AG20443 (cell line): ENCODE measurements around the gene AIFM3.
A peak's percentile ranks its signal among the peaks of the same experiment; 100 is the strongest.

Source experiments
- DNase-seq: peaks from one replicate; pipeline ENCODE4 v3.0.0; 2012; ENCODE audit warnings: low spot score, mixed read lengths

Gene AIFM3

GRCh38 chr22:20991252-20992055 is 24.4 kb downstream of the AIFM3 start:
- DNase-seq: no peak

GRCh38 chr22:20992056-20992442 is 25.0 kb downstream of the AIFM3 start:
- DNase-seq: no peak

- DNase-seq: no peak
Observed at GRCh38 chr22:20992456-20993303, 25.6 kb downstream of the AIFM3 start.

- DNase-seq: no peak
Observed at GRCh38 chr22:20993304-20994127, 26.5 kb downstream of the AIFM3 start.

- DNase-seq: no peak
Observed at GRCh38 chr22:20994128-20994901, 27.3 kb downstream of the AIFM3 start.

- DNase-seq: no peak
Observed at GRCh38 chr22:20994902-20995241, 27.8 kb downstream of the AIFM3 start.

- no peak for DNase-seq
Observed at GRCh38 chr22:20995329-20996030, 28.4 kb downstream of the AIFM3 start.

GRCh38 chr22:20996031-20996410 is 29.0 kb downstream of the AIFM3 start:
- no peak for DNase-seq

GRCh38 chr22:20996598-20997535 is 29.8 kb downstream of the AIFM3 start:
- no peak for DNase-seq

- no peak for DNase-seq
Observed at GRCh38 chr22:20997536-20998257, 30.6 kb downstream of the AIFM3 start.

- DNase-seq: no peak
Observed at GRCh38 chr22:20998411-20999336, 31.6 kb downstream of the AIFM3 start.

GRCh38 chr22:20999350-21000206 is 32.5 kb downstream of the AIFM3 start:
- no peak for DNase-seq

GRCh38 chr22:21000207-21000986 is 33.3 kb downstream of the AIFM3 start:
- no peak for DNase-seq

- DNase-seq: no peak
Observed at GRCh38 chr22:21000987-21001600, 34.0 kb downstream of the AIFM3 start.

GRCh38 chr22:21001601-21002325 is 34.7 kb downstream of the AIFM3 start, which contains the start of gene THAP7:
Gene THAP7, minus strand, starts transcription at chr22:21002118. Its CDS starts 207 bp downstream, at chr22:21001911.
- DNase-seq: peak; percentile 97
